H9 (cell line): Measurements from ENCODE around the gene CTDSPL. TPM values are rescaled to one million over a fixed set of nuclear protein-coding genes. Genes with fewer than 3 reads are reported as not detected.

Experiments
- DNase-seq: peaks from one replicate; pipeline ENCODE4 v3.0.0-alpha.2; 2017
- H2AFZ ChIP-seq: one replicate; pipeline ENCODE4 v1.6.1; 2013; ENCODE audit warnings: mild to moderate bottlenecking, low read length, control low read depth, moderate library complexity
- H2AK5ac ChIP-seq: 2 replicates; pipeline ENCODE4 v1.6.1; 2013; ENCODE audit warnings: low read length, control low read depth, mixed read lengths; ENCODE audit not compliant: insufficient read length
- H2BK120ac ChIP-seq: one replicate; pipeline ENCODE4 v1.6.1; 2013; ENCODE audit warnings: low read depth, mild to moderate bottlenecking, low read length, control low read depth, inconsistent platforms; ENCODE audit not compliant: poor library complexity, severe bottlenecking
- H2BK12ac ChIP-seq: 2 replicates; pipeline ENCODE4 v1.6.1; 2013; ENCODE audit warnings: low read length, control low read depth, mixed read lengths, low read depth; ENCODE audit not compliant: insufficient read length
- H2BK15ac ChIP-seq: 2 replicates; pipeline ENCODE4 v1.6.1; 2013; ENCODE audit warnings: low read depth, low read length, control low read depth
- H2BK20ac ChIP-seq: one replicate; pipeline ENCODE4 v1.6.1; 2013; ENCODE audit warnings: low read depth, mild to moderate bottlenecking, low read length, control low read depth, inconsistent platforms; ENCODE audit not compliant: poor library complexity, severe bottlenecking
- H2BK5ac ChIP-seq: 2 replicates; pipeline ENCODE4 v1.6.1; 2013; ENCODE audit warnings: low read length, control low read depth, mixed read lengths; ENCODE audit not compliant: insufficient read length
- H3K14ac ChIP-seq: 2 replicates; pipeline ENCODE4 v1.6.1; 2013; ENCODE audit warnings: low read length, control low read depth; ENCODE audit not compliant: insufficient read depth
- H3K18ac ChIP-seq: 2 replicates; pipeline ENCODE4 v1.6.1; 2013; ENCODE audit warnings: low read depth, mild to moderate bottlenecking, mixed read lengths, low read length, control low read depth; ENCODE audit not compliant: insufficient read length
- H3K23ac ChIP-seq: 2 replicates; pipeline ENCODE4 v1.6.1; 2013; ENCODE audit warnings: low read length, control low read depth, mixed read lengths, low read depth; ENCODE audit not compliant: insufficient read length
- H3K23me2 ChIP-seq: 2 replicates; pipeline ENCODE4 v1.6.1; 2013; ENCODE audit warnings: low read depth, mild to moderate bottlenecking, mixed read lengths, low read length, control low read depth; ENCODE audit not compliant: insufficient read length, poor library complexity, severe bottlenecking
- H3K27ac ChIP-seq: 2 replicates; pipeline ENCODE4 v1.5.1; 2013; ENCODE audit warnings: low read length, control low read depth, mixed read lengths, low read depth; ENCODE audit not compliant: insufficient read length
- H3K27me3 ChIP-seq: 2 replicates; pipeline ENCODE4 v1.6.1; 2013; ENCODE audit warnings: low read length, control low read depth, inconsistent platforms; ENCODE audit not compliant: insufficient read depth
- H3K4ac ChIP-seq: 2 replicates; pipeline ENCODE4 v1.6.1; 2013; ENCODE audit warnings: low read depth, mild to moderate bottlenecking, control low read depth, inconsistent platforms, low read length, moderate library complexity
- H3K4me1 ChIP-seq: 2 replicates; pipeline ENCODE4 v1.6.1; 2013; ENCODE audit warnings: low read length, control low read depth, inconsistent platforms; ENCODE audit not compliant: insufficient read depth
- H3K4me2 ChIP-seq: 2 replicates; pipeline ENCODE4 v1.6.1; 2013; ENCODE audit warnings: low read length, control low read depth, mixed read lengths; ENCODE audit not compliant: insufficient read length, insufficient read depth
- H3K56ac ChIP-seq: 2 replicates; pipeline ENCODE4 v1.6.1; 2013; ENCODE audit warnings: low read depth, mild to moderate bottlenecking, mixed read lengths, low read length, control low read depth; ENCODE audit not compliant: insufficient read length
- H3K79me1 ChIP-seq: 2 replicates; pipeline ENCODE4 v1.6.1; 2013; ENCODE audit warnings: low read depth, mild to moderate bottlenecking, moderate library complexity, low read length, control low read depth, inconsistent platforms; ENCODE audit not compliant: insufficient read depth, poor library complexity, severe bottlenecking
- H3K79me2 ChIP-seq: 2 replicates; pipeline ENCODE4 v1.6.1; 2013; ENCODE audit warnings: low read length, control low read depth, inconsistent platforms; ENCODE audit not compliant: insufficient read depth
- H3K9ac ChIP-seq: 2 replicates; pipeline ENCODE4 v1.6.1; 2013; ENCODE audit warnings: low read length, control low read depth, mixed read lengths; ENCODE audit not compliant: insufficient read length; ENCODE audit errors: extremely low read depth
- H3K9me3 ChIP-seq: one replicate; pipeline ENCODE4 v1.6.1; 2013; ENCODE audit warnings: low read depth, low read length, inconsistent platforms; ENCODE audit not compliant: control insufficient read depth
- H3T11ph ChIP-seq: one replicate; pipeline ENCODE4 v1.6.1; 2013; ENCODE audit warnings: mild to moderate bottlenecking, low read length, control low read depth, inconsistent platforms
- H4K20me1 ChIP-seq: one replicate; pipeline ENCODE4 v1.6.1; 2013; ENCODE audit not compliant: control insufficient read depth, insufficient read length, insufficient read depth
- H4K5ac ChIP-seq: 2 replicates; pipeline ENCODE4 v1.6.1; 2013; ENCODE audit warnings: low read depth, mild to moderate bottlenecking, mixed read lengths, low read length, control low read depth; ENCODE audit not compliant: insufficient read length
- H4K8ac ChIP-seq: replicated peaks from 2 replicates; pipeline ENCODE4 v1.6.1; 2013; ENCODE audit warnings: low read length, control low read depth, mixed read lengths, low read depth; ENCODE audit not compliant: insufficient read length
- H4K91ac ChIP-seq: 2 replicates; pipeline ENCODE4 v1.6.1; 2013; ENCODE audit warnings: low read depth, mild to moderate bottlenecking, moderate library complexity, mixed read lengths, low read length, control low read depth; ENCODE audit not compliant: insufficient read length
- H3K27ac Mint-ChIP-seq, 3 experiments: 2 replicates in 2 of 3; 3 replicates in 1 of 3; pipeline ENCODE4 v1.8.0; 2020 to 2021; ENCODE audit warnings: mixed read lengths in 3 of 3, mild to moderate bottlenecking in 1 of 3, moderate library complexity in 1 of 3
- H3K27me3 Mint-ChIP-seq: 2 replicates; pipeline ENCODE4 v1.8.0; 2021; ENCODE audit warnings: low read depth, mild to moderate bottlenecking, moderate library complexity, mixed read lengths
- H3K36me3 Mint-ChIP-seq, 3 experiments: 2 replicates in 2 of 3; 3 replicates in 1 of 3; pipeline ENCODE4 v1.8.0; 2020 to 2021; ENCODE audit warnings: low read depth in 3 of 3, mixed read lengths in 3 of 3; ENCODE audit not compliant: insufficient read depth in 1 of 3
- H3K4me1 Mint-ChIP-seq, 2 experiments: 2 replicates each; pipeline ENCODE4 v1.8.0; 2020; ENCODE audit warnings: mixed read lengths in 2 of 2
- H3K4me3 Mint-ChIP-seq, 2 experiments: 2 replicates in 1 of 2; 3 replicates in 1 of 2; pipeline ENCODE4 v1.8.0; 2020 to 2021; ENCODE audit warnings: mild to moderate bottlenecking in 2 of 2, mixed read lengths in 2 of 2, moderate library complexity in 1 of 2
- H3K9me3 Mint-ChIP-seq, 2 experiments: 2 replicates in 1 of 2; 3 replicates in 1 of 2; pipeline ENCODE4 v1.8.0; 2020; ENCODE audit warnings: mild to moderate bottlenecking in 2 of 2, mixed read lengths in 2 of 2, moderate library complexity in 1 of 2
- CTCF ChIP-seq: fragments of 200-600 bp; sonication (generic); conservative IDR thresholded peaks from 3 replicates; pipeline ENCODE4 v1.8.0; 2021; ENCODE audit warnings: antibody characterized with exemption, mild to moderate bottlenecking
- WGBS: extraction: QIAGEN DNeasy Blood & Tissue Kit; methylation state at CpG from one replicate; pipeline ENCODE4 v1.1.7; 2013; ENCODE audit warnings: missing lambda C conversion rate, low lambda C conversion rate, mixed read lengths; ENCODE audit not compliant: insufficient read length; ENCODE audit errors: extremely low coverage; 5-methylcytosine and 5-hydroxymethylcytosine counted together
- total RNA-seq: library from RNA; stranded (reverse); gene quantifications from 2 replicates; pipeline ENCODE4 v1.2.1, GENCODE V29; 2021

The CTDSPL gene
- total RNA-seq, 1 experiment from 2014 or later = 20.8 TPM

GRCh38 chr3:37993067-37993455 is 131.4 kb downstream of the CTDSPL start:
- no peak overlapping the region for H4K5ac ChIP-seq
- no peak overlapping the region for H2BK5ac ChIP-seq
- no peaks in the 10 kb centered on the region for H3K79me1 ChIP-seq
- no peak overlapping the region for H3K14ac ChIP-seq
- H2BK15ac ChIP-seq = no peak overlapping the region
- H2AFZ ChIP-seq = no peak overlapping the region
- H3K9me3 ChIP-seq = no peaks in the 10 kb centered on the region
- no peak overlapping the region for H4K8ac ChIP-seq
- H2AK5ac ChIP-seq = no peak overlapping the region
- H2BK12ac ChIP-seq = no peak overlapping the region
- no peak overlapping the region for H3K18ac ChIP-seq
- no peak overlapping the region for H3K27ac ChIP-seq
- H3K27ac Mint-ChIP-seq = no peak overlapping the region
- H3T11ph ChIP-seq = no peak overlapping the region
- no peak for DNase-seq
- peaks cover 15% of the 10 kb centered on the region for H3K27me3 Mint-ChIP-seq
- H3K23me2 ChIP-seq = no peaks in the 10 kb centered on the region
- no peaks in the 10 kb centered on the region for H4K20me1 ChIP-seq
- WGBS = no CpG with 5 or more reads among the region's 8 CpGs
- no peak for TF ChIP-seq CTCF
- H3K56ac ChIP-seq = no peak overlapping the region
- no peak overlapping the region for H3K4ac ChIP-seq
- no peak overlapping the region for H2BK120ac ChIP-seq
- no peaks in the 10 kb centered on the region for H3K9me3 Mint-ChIP-seq
- H3K4me3 Mint-ChIP-seq = 0 out of 5 replicates have a peak overlapping the region, but pooled peaks of 1 of the 2 experiments have one; percentile 82
- no peaks in the 10 kb centered on the region for H3K79me2 ChIP-seq
- H3K9ac ChIP-seq = no peak overlapping the region
- H3K23ac ChIP-seq = no peak overlapping the region
- no peak overlapping the region for H2BK20ac ChIP-seq
- peaks cover 0 to 2% (median 0%) of the 10 kb centered on the region in 3 experiments; a peak in 1 of 7 replicates for H3K36me3 Mint-ChIP-seq
- no peaks in the 10 kb centered on the region; the same call in 1 of the 2 replicates for H3K27me3 ChIP-seq
- H3K4me1 Mint-ChIP-seq = peaks cover 14 to 39% of the 10 kb centered on the region in 2 experiments
- H3K4me1 ChIP-seq = no peaks in the 10 kb centered on the region; the same call in 1 of the 2 replicates
- no peak overlapping the region for H4K91ac ChIP-seq
- H3K4me2 ChIP-seq = no peak overlapping the region
